GM10266 (cell line): Measurements from ENCODE around the gene JAKMIP2.

Source experiments
- DNase-seq: peaks from one replicate; pipeline ENCODE4 v3.0.0; 2012; ENCODE audit errors: extremely low spot score
- TF ChIP-seq, protein P1 (sequence below): IDR thresholded peaks from 2 replicates; pipeline ENCODE4 v1.5.1; 2012; ENCODE audit warnings: mild to moderate bottlenecking, low read depth; ENCODE audit not compliant: control insufficient read depth, insufficient read depth; ENCODE audit errors: missing control alignments

JAKMIP2 gene

DNA sequence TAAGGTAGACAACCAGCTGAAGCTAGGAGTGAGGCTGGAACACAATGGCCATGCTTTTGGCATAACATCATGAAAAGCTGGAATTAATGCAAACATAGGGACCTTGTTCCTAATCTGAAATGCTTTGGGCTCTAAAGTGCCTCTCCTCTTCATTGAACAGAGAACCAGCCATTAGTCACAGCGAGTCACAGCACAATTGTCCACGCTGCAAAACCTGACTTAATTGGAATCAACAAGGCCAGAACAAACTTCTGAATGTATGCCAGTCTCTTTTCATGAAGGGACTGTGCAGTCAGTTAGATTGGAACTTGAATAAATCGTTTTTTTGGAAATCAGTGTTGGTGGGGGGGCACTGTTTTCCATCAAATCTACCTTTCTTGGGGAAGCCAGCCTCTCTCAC is 96.5 kb downstream of the JAKMIP2 start:
- no peak for DNase-seq
- TF ChIP-seq, protein P1, sequence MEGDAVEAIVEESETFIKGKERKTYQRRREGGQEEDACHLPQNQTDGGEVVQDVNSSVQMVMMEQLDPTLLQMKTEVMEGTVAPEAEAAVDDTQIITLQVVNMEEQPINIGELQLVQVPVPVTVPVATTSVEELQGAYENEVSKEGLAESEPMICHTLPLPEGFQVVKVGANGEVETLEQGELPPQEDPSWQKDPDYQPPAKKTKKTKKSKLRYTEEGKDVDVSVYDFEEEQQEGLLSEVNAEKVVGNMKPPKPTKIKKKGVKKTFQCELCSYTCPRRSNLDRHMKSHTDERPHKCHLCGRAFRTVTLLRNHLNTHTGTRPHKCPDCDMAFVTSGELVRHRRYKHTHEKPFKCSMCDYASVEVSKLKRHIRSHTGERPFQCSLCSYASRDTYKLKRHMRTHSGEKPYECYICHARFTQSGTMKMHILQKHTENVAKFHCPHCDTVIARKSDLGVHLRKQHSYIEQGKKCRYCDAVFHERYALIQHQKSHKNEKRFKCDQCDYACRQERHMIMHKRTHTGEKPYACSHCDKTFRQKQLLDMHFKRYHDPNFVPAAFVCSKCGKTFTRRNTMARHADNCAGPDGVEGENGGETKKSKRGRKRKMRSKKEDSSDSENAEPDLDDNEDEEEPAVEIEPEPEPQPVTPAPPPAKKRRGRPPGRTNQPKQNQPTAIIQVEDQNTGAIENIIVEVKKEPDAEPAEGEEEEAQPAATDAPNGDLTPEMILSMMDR, result no peak

DNA sequence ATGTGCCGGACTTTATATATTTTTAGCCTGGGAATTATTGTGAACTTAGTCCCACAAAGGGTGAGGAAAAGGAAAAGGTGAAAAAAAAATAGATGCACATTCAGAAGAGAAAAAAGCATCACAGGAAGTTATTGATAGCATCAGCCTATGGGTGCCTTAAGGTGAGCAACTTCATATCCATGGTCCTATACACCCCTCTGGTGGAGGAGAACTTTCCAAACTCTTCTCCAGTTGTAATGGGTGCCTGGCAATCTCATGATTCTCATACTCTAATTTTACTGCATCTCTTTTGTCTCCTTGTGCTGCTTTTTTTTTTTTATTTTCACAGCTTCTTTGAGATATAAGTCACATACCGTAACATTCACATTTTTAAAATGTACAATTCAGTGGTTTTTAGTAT is 107.4 kb downstream of the JAKMIP2 start:
- DNase-seq, result no peak
- TF ChIP-seq, protein P1, result no peak

DNA sequence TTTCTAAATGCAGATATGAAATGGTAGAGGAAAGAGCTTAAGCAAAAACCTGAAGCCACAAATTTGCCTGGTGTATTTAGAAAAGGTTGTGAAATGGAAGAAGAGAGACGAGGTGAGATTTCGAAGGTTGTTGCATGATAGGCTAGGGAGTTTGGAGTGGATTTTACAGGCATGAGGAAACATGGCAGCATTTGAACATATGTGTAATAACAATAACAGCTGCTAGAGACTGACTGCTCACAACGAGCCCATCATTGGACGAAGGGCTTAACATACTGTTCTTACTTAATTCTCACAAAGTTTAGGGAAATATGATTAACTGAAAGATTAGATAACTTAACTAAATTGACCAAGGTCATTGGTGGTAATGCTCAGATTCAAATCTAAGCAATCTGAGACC is 108.1 kb downstream of the JAKMIP2 start:
- no peak for DNase-seq
- TF ChIP-seq, protein P1, result no peak

DNA sequence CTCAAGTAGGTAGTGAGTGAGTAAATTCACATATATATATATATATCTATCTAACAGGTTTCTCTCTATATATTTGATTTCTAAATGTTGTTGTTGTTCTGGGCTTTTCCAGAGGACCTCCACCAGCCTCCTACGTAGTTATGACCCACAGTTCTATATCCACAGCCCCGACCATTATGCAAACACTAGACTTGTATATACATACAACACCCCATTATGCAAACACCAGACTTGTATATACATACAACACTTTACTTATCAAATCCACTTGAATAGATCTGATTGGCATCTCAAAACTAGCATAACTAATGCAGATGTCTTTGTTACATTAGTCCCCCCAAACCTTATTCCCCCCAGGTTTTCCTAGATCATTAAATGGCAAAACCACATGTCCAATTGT is 108.7 kb downstream of the JAKMIP2 start:
- no peak for DNase-seq

DNA sequence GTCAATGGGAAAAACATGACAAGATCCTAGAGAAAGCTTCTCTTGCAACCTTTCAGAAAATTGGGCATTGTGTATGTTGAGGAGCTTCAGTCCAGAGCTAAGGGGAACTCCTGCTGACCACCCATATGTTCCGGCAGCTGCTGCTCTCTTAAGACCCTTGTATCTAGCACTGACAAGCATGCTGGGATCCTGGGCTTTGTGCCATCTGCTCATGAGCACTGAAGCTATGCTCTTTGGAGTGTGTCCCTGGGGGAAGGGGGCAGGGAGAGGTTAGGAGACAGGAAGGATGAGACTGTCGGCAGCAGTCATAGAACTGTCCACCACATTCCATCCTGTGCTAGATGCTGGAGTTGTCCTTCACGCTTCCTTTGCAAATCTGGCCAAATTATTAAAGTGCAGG is 109.3 kb downstream of the JAKMIP2 start:
- TF ChIP-seq, protein P1, result no peak
- no peak for DNase-seq

More for the DNA sequence above, 108.7 kb downstream of the JAKMIP2 start:
- TF ChIP-seq, protein P1, result no peak

DNA sequence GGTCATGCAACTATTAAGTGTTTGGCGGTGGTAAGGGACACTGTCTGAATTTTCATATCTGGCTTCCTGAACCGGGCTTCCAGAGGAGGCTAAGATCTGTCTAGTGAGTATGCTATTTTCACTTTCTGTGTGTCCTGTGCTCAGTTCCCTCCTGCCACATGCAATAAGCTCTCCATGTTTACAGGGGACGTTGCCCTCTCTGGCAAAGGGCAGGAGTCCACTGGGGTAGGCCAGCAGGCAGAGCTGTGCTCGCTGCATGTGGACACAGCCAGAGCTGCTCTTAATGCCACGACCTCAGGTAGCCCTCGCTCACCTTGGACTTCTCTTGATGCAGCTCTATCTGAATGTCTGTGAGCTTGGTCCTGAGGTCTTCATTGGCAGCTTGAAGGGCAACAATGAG is 111.2 kb downstream of the JAKMIP2 start:
- TF ChIP-seq, protein P1, result no peak
- no peak for DNase-seq

DNA sequence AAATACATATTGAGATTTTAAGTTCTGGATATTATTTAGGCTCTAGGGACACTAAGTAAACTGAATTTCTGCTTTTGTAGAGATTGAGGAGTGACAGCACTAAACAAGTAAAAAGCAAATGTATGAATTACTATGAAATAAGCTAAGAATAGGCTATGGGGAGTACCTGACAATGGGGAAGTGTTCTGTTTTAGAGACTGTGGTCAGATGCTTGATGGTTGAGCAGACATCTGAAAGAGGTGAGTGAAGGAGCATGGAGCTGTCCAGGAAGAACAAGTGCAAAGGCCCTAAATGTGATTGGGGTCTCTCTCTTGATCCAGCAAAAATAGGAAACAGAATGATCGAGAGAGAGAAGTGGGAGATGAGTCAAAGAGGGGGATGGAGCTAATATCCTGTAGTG is 111.7 kb downstream of the JAKMIP2 start:
- no peak for DNase-seq
- TF ChIP-seq, protein P1, result no peak
